GM04503 (cell line): ENCODE measurements around the gene LRRC59.
"Not testable (repeated sequence)": the region's sequence is repeated elsewhere in the genome, so short reads cannot be mapped to it uniquely, and the experiment has no call there.

ENCODE experiments used
- DNase-seq: peaks from one replicate; pipeline ENCODE4 v3.0.0-alpha.2; 2012; ENCODE audit warnings: low read depth

Gene LRRC59

GRCh38 chr17:50397111-50397918 lies at the start of gene LRRC59:
LRRC59 (minus strand) TSS chr17:50397523; CDS start chr17:50397317, 206 bp downstream.
- DNase-seq = no peak

GRCh38 chr17:50445730-50446325 lies 48.5 kb upstream of the LRRC59 start:
- DNase-seq = no peak

- DNase-seq = no peak
Observed at GRCh38 chr17:50444841-50445715, 47.8 kb upstream of the LRRC59 start.

- DNase-seq = no peak
Observed at GRCh38 chr17:50443505-50443974, 46.2 kb upstream of the LRRC59 start.

GRCh38 chr17:50440838-50441829 lies 43.8 kb upstream of the LRRC59 start:
- no peak for DNase-seq

- DNase-seq = no peak
Observed at GRCh38 chr17:50440172-50440837, 43.0 kb upstream of the LRRC59 start.

GRCh38 chr17:50439008-50439407 lies 41.7 kb upstream of the LRRC59 start:
- DNase-seq = no peak

GRCh38 chr17:50437409-50437808 lies 40.1 kb upstream of the LRRC59 start:
- DNase-seq = no peak

- DNase-seq = no peak
Observed at GRCh38 chr17:50432125-50432762, 34.9 kb upstream of the LRRC59 start.

- no peak for DNase-seq
Observed at GRCh38 chr17:50430821-50431618, 33.7 kb upstream of the LRRC59 start.

- no peak for DNase-seq
Observed at GRCh38 chr17:50429793-50430192, 32.5 kb upstream of the LRRC59 start.

GRCh38 chr17:50428831-50429424 lies 31.6 kb upstream of the LRRC59 start:
- no peak for DNase-seq

GRCh38 chr17:50428126-50428525 lies 30.8 kb upstream of the LRRC59 start:
- DNase-seq = not testable (repeated sequence)

- DNase-seq = no peak
Observed at GRCh38 chr17:50426814-50427787, 29.8 kb upstream of the LRRC59 start.

- no peak for DNase-seq
Observed at GRCh38 chr17:50426472-50426782, 29.1 kb upstream of the LRRC59 start.

GRCh38 chr17:50425682-50426471 lies 28.6 kb upstream of the LRRC59 start, which contains the start of gene ACSF2:
ACSF2 (plus strand) TSS chr17:50426218; CDS start chr17:50426262, 44 bp downstream.
- no peak for DNase-seq
